K562 (cell line): ENCODE results near the gene OGT. TPM values are rescaled to one million over a fixed set of nuclear protein-coding genes. Genes with fewer than 3 reads are reported as not detected.
"Not testable (repeated sequence)": the region's sequence is repeated elsewhere in the genome, so short reads cannot be mapped to it uniquely, and the experiment has no call there.

Source experiments
- ATAC-seq: fragments of 200-7000 bp; cut with Tn5 transposase; 3 replicates; pipeline ENCODE4 v1.9.1; 2020; ENCODE audit warnings: moderate library complexity
- BruUV-seq: library from RNA; stranded (reverse); fragments of 400-500 nt; replicated peaks from 2 replicates; lab custom pipeline; 2021; lab: Mats Ljungman, UMichigan
- CTCF ChIA-PET: fragments of 300-600 bp; formaldehyde crosslinking; extraction: SDS; loops from one replicate; lab custom pipeline; 2021; ENCODE audit warnings: low intra/inter-chr PET ratio; lab: Yijun Ruan, JAX
- POLR2A ChIA-PET: fragments of 300-600, 350-650 bp; sonication (Branson Sonifier 250); formaldehyde crosslinking; extraction: SDS; loops from one replicate; lab custom pipeline; 2021; ENCODE audit warnings: antibody characterized with exemption, inconsistent platforms; lab: Yijun Ruan, JAX
- DNase-seq, 4 experiments: peaks; one replicate each; pipeline versions ENCODE4 v3.0.0 to v3.0.0-alpha.2; 2011 to 2018; ENCODE audit warnings: low spot score in 3 of 4, mixed read lengths in 3 of 4; ENCODE audit errors: extremely low read depth in 1 of 4
- FAIRE-seq: peaks from 2 replicates; lab custom pipeline; 2011; peaks lifted over from hg19 to GRCh38; lab: Jason Lieb, UNC
- H2AFZ ChIP-seq: 2 replicates; pipeline ENCODE4 v1.6.0; 2011; ENCODE audit warnings: low read depth, low read length, control low read depth, inconsistent platforms
- H3K27ac ChIP-seq: fragments of 200-600 bp; 3 replicates; pipeline ENCODE4 v1.8.0; 2011; ENCODE audit warnings: low read depth, mild to moderate bottlenecking, control low read depth, inconsistent platforms, low read length, moderate library complexity, mixed read lengths; ENCODE audit errors: extremely low read depth
- H3K27me3 ChIP-seq, 2 experiments: fragments of 300-600 bp in 1 of 2; 2 replicates in 1 of 2; 3 replicates in 1 of 2; pipeline versions ENCODE4 v1.6.0 to v1.8.0; 2011; ENCODE audit warnings: inconsistent platforms in 2 of 2, low read length in 2 of 2, mild to moderate bottlenecking in 1 of 2, mixed read lengths in 1 of 2, moderate library complexity in 1 of 2; ENCODE audit not compliant: control insufficient read depth in 2 of 2, insufficient read depth in 2 of 2
- H3K36me3 ChIP-seq: fragments of 300-600 bp; 3 replicates; pipeline ENCODE4 v1.8.0; 2011; ENCODE audit warnings: mild to moderate bottlenecking, low read length, inconsistent platforms; ENCODE audit not compliant: control insufficient read depth, insufficient read depth
- H3K4me1 ChIP-seq, 2 experiments: fragments of 200-600 bp in 1 of 2; replicated peaks in 1 of 2; 2 replicates in 1 of 2; 3 replicates in 1 of 2; pipeline versions ENCODE4 v1.5.1 to v1.8.0; 2011; ENCODE audit warnings: inconsistent platforms in 2 of 2, low read length in 2 of 2, mild to moderate bottlenecking in 1 of 2, mixed read lengths in 1 of 2, moderate library complexity in 1 of 2; ENCODE audit not compliant: control insufficient read depth in 2 of 2, insufficient read depth in 2 of 2
- H3K4me2 ChIP-seq: 2 replicates; pipeline ENCODE4 v1.6.1; 2011; ENCODE audit warnings: low read length, control low read depth, inconsistent platforms, mixed read lengths; ENCODE audit not compliant: insufficient read depth
- H3K4me3 ChIP-seq: fragments of 200-600 bp; sonication (generic), shearing (Covaris generic); 2 replicates; pipeline ENCODE4 v1.5.1; 2016; ENCODE audit warnings: control low read depth, inconsistent platforms
- H3K79me2 ChIP-seq: fragments of 200-600 bp; 3 replicates; pipeline ENCODE4 v1.8.0; 2011; ENCODE audit warnings: low read length, inconsistent platforms; ENCODE audit not compliant: control insufficient read depth, insufficient read depth
- H3K9ac ChIP-seq, 2 experiments: 2 replicates each; pipeline versions ENCODE4 v1.6.0 to v1.6.1; 2011; ENCODE audit warnings: low read depth in 2 of 2, low read length in 2 of 2, control low read depth in 1 of 2, inconsistent platforms in 1 of 2, mild to moderate bottlenecking in 1 of 2, mixed read lengths in 1 of 2; ENCODE audit not compliant: insufficient read depth in 1 of 2
- H3K9me1 ChIP-seq: one replicate; pipeline ENCODE4 v1.6.0; 2011; ENCODE audit warnings: inconsistent platforms, mild to moderate bottlenecking, low read length, moderate library complexity; ENCODE audit not compliant: control insufficient read depth, insufficient read depth
- H3K9me3 ChIP-seq: replicated peaks from 2 replicates; pipeline ENCODE4 v1.5.1; 2011; ENCODE audit warnings: low read depth, low read length, inconsistent platforms; ENCODE audit not compliant: control insufficient read depth, insufficient read depth
- H4K20me1 ChIP-seq: replicated peaks from 2 replicates; pipeline ENCODE4 v1.6.1; 2011; ENCODE audit warnings: low read length, inconsistent platforms, mixed read lengths; ENCODE audit not compliant: control insufficient read depth, insufficient read depth
- C11orf30 ChIP-seq: fragments of 450-650 bp; IDR thresholded peaks from 2 replicates; pipeline ENCODE4 v1.6.1; 2016; ENCODE audit warnings: low read depth, mild to moderate bottlenecking
- CXXC5 ChIP-seq: fragments of 250-450 bp; sonication (Bioruptor Pico); IDR thresholded peaks from 2 replicates; pipeline ENCODE4 v1.8.0; 2022; ENCODE audit warnings: inconsistent platforms, mild to moderate bottlenecking, moderate library complexity
- HMGN3 ChIP-seq: IDR thresholded peaks from 2 replicates; pipeline ENCODE4 v1.6.1; 2011; ENCODE audit warnings: borderline replicate concordance, low read depth, mild to moderate bottlenecking, mixed read lengths, low read length; ENCODE audit not compliant: insufficient read length; ENCODE audit errors: extremely low read depth
- HSF4 ChIP-seq: fragments of 250-450 bp; sonication (Bioruptor Pico); IDR thresholded peaks from 2 replicates; pipeline ENCODE4 v2.1.2; 2022; ENCODE audit warnings: mild to moderate bottlenecking, moderate library complexity, borderline replicate concordance
- MAFF ChIP-seq: IDR thresholded peaks from 2 replicates; pipeline ENCODE4 v1.6.1; 2012; ENCODE audit warnings: low read length, improper control_type of control experiment
- MAFG ChIP-seq: fragments of 450-650 bp; conservative IDR thresholded peaks from 2 replicates; pipeline ENCODE4 v1.6.1; 2016; ENCODE audit warnings: missing genetic modification characterization, missing compliant biosample characterization
- MAFK ChIP-seq: IDR thresholded peaks from 2 replicates; pipeline ENCODE4 v1.6.1; 2011; ENCODE audit warnings: low read length, improper control_type of control experiment
- NFIC ChIP-seq: fragments of 450-650 bp; IDR thresholded peaks from 2 replicates; pipeline ENCODE4 v1.6.1; 2017; ENCODE audit warnings: mild to moderate bottlenecking, inconsistent platforms
- NR2C1 ChIP-seq, 2 experiments: fragments of 450-650 bp; IDR thresholded peaks; 2 replicates each; pipeline ENCODE4 v1.6.1; 2017; ENCODE audit warnings: mild to moderate bottlenecking in 2 of 2, antibody characterized with exemption in 1 of 2, inconsistent platforms in 1 of 2, missing compliant biosample characterization in 1 of 2, missing genetic modification characterization in 1 of 2
- POU5F1 ChIP-seq: fragments of 150-350 bp; IDR thresholded peaks from 2 replicates; pipeline ENCODE4 v1.6.1; 2014; ENCODE audit warnings: borderline replicate concordance, low read length, low read depth, mild to moderate bottlenecking; ENCODE audit not compliant: partially characterized antibody
- RAD21 ChIP-seq, 2 experiments: fragments of 250-450 bp in 1 of 2; fragments of 450-650 bp in 1 of 2; sonication (Bioruptor Pico) in 1 of 2; formaldehyde crosslinking in 1 of 2; IDR thresholded peaks in 1 of 2; conservative IDR thresholded peaks in 1 of 2; 2 replicates each; pipeline versions ENCODE4 v1.4.0 to v1.8.0; 2020 to 2022; ENCODE audit warnings: mild to moderate bottlenecking in 2 of 2, moderate library complexity in 1 of 2
- SMAD2 ChIP-seq: fragments of 150-350 bp; IDR thresholded peaks from 2 replicates; pipeline ENCODE4 v1.6.1; 2014; ENCODE audit warnings: low read depth, mild to moderate bottlenecking, low read length
- STAG1 ChIP-seq: sonication (generic); formaldehyde crosslinking; IDR thresholded peaks from 2 replicates; pipeline ENCODE4 v1.5.0; 2020; ENCODE audit warnings: missing genetic modification reagents, borderline replicate concordance
- TEAD4 ChIP-seq, 2 experiments: sonication (generic) in 1 of 2; formaldehyde crosslinking in 1 of 2; IDR thresholded peaks; 2 replicates each; pipeline versions ENCODE4 v1.6.1 to v1.8.0; 2012 to 2022; ENCODE audit warnings: borderline replicate concordance in 1 of 2, inconsistent platforms in 1 of 2, low read length in 1 of 2, mild to moderate bottlenecking in 1 of 2, missing genetic modification reagents in 1 of 2
- ZNF316 ChIP-seq: fragments of 450-650 bp; IDR thresholded peaks from 2 replicates; pipeline ENCODE4 v1.6.1; 2016
- WGBS: fragments of 100-300 bp; shearing (Covaris generic); methylation state at CpG from one replicate; pipeline ENCODE4 v1.1.6; 2016; ENCODE audit warnings: low coverage, mixed read lengths; ENCODE audit not compliant: insufficient coverage; ENCODE audit errors: missing lambda C conversion rate; 5-methylcytosine and 5-hydroxymethylcytosine counted together
- in situ Hi-C: fragments of 300-500 bp; cut with MboI; formaldehyde crosslinking; loops from 4 replicates; pipeline ENCODE4 v1.15.0; 2018; ENCODE audit warnings: inconsistent platforms, mixed read lengths
- intact Hi-C: fragments of 100-400 bp; cut with micrococcal nuclease; formaldehyde crosslinking; loops from 2 replicates; pipeline ENCODE4 v1.14.2; 2022
- polyA plus RNA-seq, 8 experiments: library from polyadenylated mRNA; depleted of rRNA in 4 of 8; stranded (reverse) in 5 of 8; unstranded in 3 of 8; fragments of >200 nt; fragmentation: Nextera tagmentation in 2 of 8; fragmentation: Illumina TruSeq in 1 of 8; extraction: Ambion mirVana in 2 of 8; extraction: Trizol in 1 of 8; gene quantifications; 2 replicates each; pipeline versions ENCODE4 v1.2.1 to v1.2.3, GENCODE V29; 2011 to 2014; ENCODE audit warnings: inconsistent platforms in 1 of 8, missing spikeins in 1 of 8
- total RNA-seq, 7 experiments: library from RNA; depleted of rRNA in 6 of 7; stranded (reverse); fragments of >200 nt in 6 of 7; fragmentation: Illumina TruSeq in 2 of 7; extraction: Trizol in 2 of 7; gene quantifications; 2 replicates each; pipeline versions ENCODE4 v1.2.1 to v1.2.3, GENCODE V29; 2011 to 2021; ENCODE audit warnings: low replicate concordance in 1 of 7

The OGT gene
- total and polyA plus RNA-seq, 9 of the 15 experiments (the other 6 are each of a cell fraction or from before 2014, with no cell fraction given) = 38.9 to 347 (median 117) TPM

GRCh38 chrX:71571390-71571789 is 38.5 kb downstream of the OGT start:
- DNase-seq, POLR2A ChIA-PET, FAIRE-seq, H3K9me3 ChIP-seq, H3K4me3 ChIP-seq, H3K79me2 ChIP-seq, H3K27me3 ChIP-seq, BruUV-seq, H3K4me1 ChIP-seq, H3K9me1 ChIP-seq, ATAC-seq, H3K27ac ChIP-seq, H2AFZ ChIP-seq, in situ Hi-C loops, H4K20me1 ChIP-seq, CTCF ChIA-PET, H3K9ac ChIP-seq, H3K4me2 ChIP-seq: not testable (repeated sequence)
- H3K36me3 ChIP-seq = peaks cover 86% of the 10 kb centered on the region
- intact Hi-C loops = loop anchor here (5.0 kb wide), 1 partner anchor 81 kb away; no protein-coding TSS in a partner anchor
- WGBS = 93% methylated on average over 6 of the region's 8 CpGs
- peak; percentile 61 for TF ChIP-seq NFIC

DNA sequence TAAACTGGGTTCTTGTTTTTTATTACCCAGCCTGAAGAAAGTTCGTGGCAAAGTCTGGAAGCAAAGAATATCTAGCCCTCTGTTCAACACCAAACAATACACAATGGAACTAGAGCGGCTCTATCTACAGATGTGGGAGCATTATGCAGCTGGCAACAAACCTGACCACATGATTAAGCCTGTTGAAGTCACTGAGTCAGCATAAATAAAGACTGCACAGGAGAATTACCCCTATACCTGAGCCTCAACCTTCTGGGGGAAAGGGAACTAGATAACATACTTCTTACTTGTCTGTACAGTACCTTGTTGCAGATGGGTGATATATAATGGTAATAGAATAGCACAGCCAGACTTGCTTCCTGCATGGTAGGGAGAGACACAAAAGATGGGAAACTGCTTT is 40.7 kb downstream of the OGT start:
- H3K27ac ChIP-seq = no peak overlapping the region
- no peaks in the 10 kb centered on the region for H3K27me3 ChIP-seq
- H3K9me3 ChIP-seq = no peaks in the 10 kb centered on the region
- H3K4me3 ChIP-seq = no peak overlapping the region
- CTCF ChIA-PET = no interaction called here
- no peaks in the 10 kb centered on the region for H3K79me2 ChIP-seq
- DNase-seq = no peak
- in situ Hi-C loops = no loop called here
- H4K20me1 ChIP-seq = no peaks in the 10 kb centered on the region
- H3K4me1 ChIP-seq = peaks cover 0 to 5% of the 10 kb centered on the region in 2 experiments; a peak in 2 of 5 replicates
- H3K9me1 ChIP-seq = no peaks in the 10 kb centered on the region
- 76% methylated on average over 2 of the region's 2 CpGs for WGBS
- H3K9ac ChIP-seq = no peak overlapping the region
- intact Hi-C loops = loop anchor here (5.0 kb wide), 1 partner anchor 79 kb away; no protein-coding TSS in a partner anchor
- H3K36me3 ChIP-seq = peaks cover 79% of the 10 kb centered on the region
- POLR2A ChIA-PET = interaction anchor here (1.0 kb wide), 1 partner anchor 16 kb away, joined by 3 read pairs; no protein-coding TSS in a partner anchor
- no peak overlapping the region for H3K4me2 ChIP-seq
- no peak for FAIRE-seq
- ATAC-seq = no peak
- no peak overlapping the region for H2AFZ ChIP-seq
- no TSS peak for BruUV-seq
- TF ChIP-seq MAFF (peak; percentile 77), STAG1 (CRISPR knock-in tag) (no peak), SMAD2 (no peak), HSF4 (CRISPR knock-in tag) (no peak), CXXC5 (CRISPR knock-in tag) (no peak), POU5F1 (no peak), RAD21 (CRISPR knock-in tag; conservative IDR thresholded peaks at IDR 0.05 in 1 of 2, IDR thresholded peaks at IDR 0.05 in 1 of 2) (no peak), MAFG (peak; percentile 53), NR2C1 (IDR thresholded peaks at IDR 0.05) (no peak), NR2C1 (tag; IDR thresholded peaks at IDR 0.05) (no peak), HMGN3 (no peak), TEAD4 (IDR thresholded peaks at IDR 0.05; ENCODE audit: low read length) (no peak), TEAD4 (CRISPR knock-in tag; IDR thresholded peaks at IDR 0.05; ENCODE audit: borderline replicate concordance) (no peak), MAFK (peak; percentile 73), C11orf30 (peak; percentile 80), ZNF316 (peak; percentile 87)
